Transverse colon (tissue), 4 donors: ENCODE results near the gene CYP26A1.

ENCODE experiments used
- CTCF ChIP-seq, 5 experiments: fragments of 200-600 bp in 3 of 5; fragments of 450-650 bp in 2 of 5; sonication (generic) in 3 of 5; IDR thresholded peaks; 1 replicate in 2 of 5; 2 replicates in 3 of 5; pipeline ENCODE4 v1.5.1; 2016 to 2017; ENCODE audit warnings: antibody characterized with exemption in 5 of 5, inconsistent platforms in 3 of 5, mild to moderate bottlenecking in 2 of 5, moderate library complexity in 1 of 5
- EP300 ChIP-seq: sonication (generic); formaldehyde crosslinking; IDR thresholded peaks from one replicate; pipeline ENCODE4 v1.6.1; 2017; ENCODE audit warnings: antibody characterized with exemption, low read depth
- POLR2A ChIP-seq: fragments of 450-650 bp; IDR thresholded peaks from one replicate; pipeline ENCODE4 v1.6.1; 2016; ENCODE audit warnings: antibody characterized with exemption, mild to moderate bottlenecking, moderate library complexity
- POLR2AphosphoS5 ChIP-seq, 3 donors: sonication (generic); formaldehyde crosslinking; IDR thresholded peaks; one replicate each; pipeline ENCODE4 v1.6.1; 2016; ENCODE audit warnings: antibody characterized with exemption in 3 of 3

- TF ChIP-seq POLR2A (no peak), POLR2AphosphoS5 (IDR thresholded peaks at IDR 0.05) (no peak), CTCF (IDR thresholded peaks at IDR 0.05) (peak in 4 of 5 experiments; percentile 30 to 44 (median 36)), EP300 (no peak)
Observed at GRCh38 chr10:93126483-93127052, 52.9 kb downstream of the CYP26A1 start.
